Measurements from ENCODE around the gene PRMT9. TPM values are rescaled to one million over a fixed set of nuclear protein-coding genes. Genes with fewer than 3 reads are reported as not detected.

Gene PRMT9
- total RNA-seq, 1 experiment from 2014 or later: 8.6 TPM

GRCh38 chr4:147678796-147679549 lies 5.0 kb downstream of the PRMT9 start:
- H3K9me3 Mint-ChIP-seq (ENCODE audit: unreplicated experiment): no peaks in the 10 kb centered on the region
- no TSS peak for BruUV-seq (replicated peaks)
- H3K27ac Mint-ChIP-seq (ENCODE audit: unreplicated experiment): no peak overlapping the region

DNA sequence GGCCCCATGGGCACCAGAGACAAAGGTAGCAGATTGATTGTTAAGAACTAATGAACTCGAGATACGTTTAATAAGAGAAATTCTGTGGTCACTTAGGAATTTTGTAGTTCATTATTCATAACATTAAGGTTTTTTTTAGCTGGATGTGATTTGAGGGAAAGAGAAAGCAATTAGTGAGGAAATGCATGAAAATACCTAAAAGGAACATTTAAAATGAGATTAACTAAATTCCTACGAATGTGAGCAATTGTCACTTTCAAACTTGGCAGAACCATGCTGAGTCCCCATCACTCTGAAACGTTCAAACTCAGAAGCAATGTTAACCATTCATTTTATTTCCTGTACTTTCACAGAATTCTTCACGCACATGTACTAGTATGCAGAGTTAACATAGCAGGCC lies 5.9 kb downstream of the PRMT9 start:
- no peaks in the 10 kb centered on the region for H3K9me3 ChIP-seq

More at GRCh38 chr4:147678796-147679549, 5.0 kb downstream of the PRMT9 start:
- no peak overlapping the region for H3K4me3 ChIP-seq (ENCODE audit: low read depth, low read length)
- peaks cover 4% of the 10 kb centered on the region for H3K4me1 ChIP-seq
- H3K27me3 ChIP-seq (replicated peaks; ENCODE audit: control insufficient read depth, insufficient read depth, low read length): no peaks in the 10 kb centered on the region
- no peaks in the 10 kb centered on the region for H3K36me3 ChIP-seq (ENCODE audit: control insufficient read depth, insufficient read depth, low read length)
- DNase-seq: peak; percentile 33 to 52
- peak in 1 of 2 experiments; percentile 13 for TF ChIP-seq CTCF (IDR thresholded peaks at IDR 0.05; ENCODE audit: insufficient read depth in 1 of 2, low read depth in 1 of 2, low read length in 1 of 2, severe bottlenecking in 1 of 2, unreplicated experiment in 1 of 2)
- CTCF ChIA-PET: interaction anchor here (1.2 to 1.4 kb wide), 2 partner anchors 52 to 188 kb away, joined by 3 to 11 read pairs; partner anchors contain the start of gene ARHGAP10
- POLR2A ChIA-PET: no interaction called here
- no peaks in the 10 kb centered on the region for H3K9me3 ChIP-seq
- Mint-ChIP-seq H3K4me1 (ENCODE audit: low read depth, unreplicated experiment) (no peaks in the 10 kb centered on the region), H3K4me3 (ENCODE audit: unreplicated experiment) (no peak overlapping the region), H3K27me3 (ENCODE audit: insufficient read depth, unreplicated experiment) (no peaks in the 10 kb centered on the region), H3K36me3 (ENCODE audit: insufficient read depth, unreplicated experiment) (peaks cover 21% of the 10 kb centered on the region)
- intact Hi-C loops (cut with micrococcal nuclease; ENCODE audit: unreplicated experiment): no loop called here

GRCh38 chr4:147674496-147674895 lies 9.5 kb downstream of the PRMT9 start:
- ChIA-PET CTCF (no interaction called here), POLR2A (no interaction called here)
- Mint-ChIP-seq H3K4me3 (ENCODE audit: unreplicated experiment) (no peak overlapping the region), H3K27ac (ENCODE audit: unreplicated experiment) (no peak overlapping the region), H3K36me3 (ENCODE audit: insufficient read depth, unreplicated experiment) (peaks cover 24% of the 10 kb centered on the region), H3K9me3 (ENCODE audit: unreplicated experiment) (no peaks in the 10 kb centered on the region), H3K4me1 (ENCODE audit: low read depth, unreplicated experiment) (no peaks in the 10 kb centered on the region), H3K27me3 (ENCODE audit: insufficient read depth, unreplicated experiment) (no peaks in the 10 kb centered on the region)
- Histone ChIP-seq H3K4me1 (no peaks in the 10 kb centered on the region), H3K27me3 (replicated peaks; ENCODE audit: control insufficient read depth, insufficient read depth, low read length) (no peaks in the 10 kb centered on the region), H3K36me3 (ENCODE audit: control insufficient read depth, insufficient read depth, low read length) (no peaks in the 10 kb centered on the region), H3K4me3 (ENCODE audit: low read depth, low read length) (no peak overlapping the region), H3K9me3 (no peaks in the 10 kb centered on the region)
- TF ChIP-seq CTCF (IDR thresholded peaks at IDR 0.05; ENCODE audit: insufficient read depth in 1 of 2, low read depth in 1 of 2, low read length in 1 of 2, severe bottlenecking in 1 of 2, unreplicated experiment in 1 of 2): no peak
- intact Hi-C loops (cut with micrococcal nuclease; ENCODE audit: unreplicated experiment): no loop called here
- no TSS peak for BruUV-seq (replicated peaks)
- no peak for DNase-seq

More for the DNA sequence above, 5.9 kb downstream of the PRMT9 start:
- BruUV-seq (replicated peaks): no TSS peak
- H3K27me3 ChIP-seq (replicated peaks; ENCODE audit: control insufficient read depth, insufficient read depth, low read length): no peaks in the 10 kb centered on the region
- Mint-ChIP-seq H3K27me3 (ENCODE audit: insufficient read depth, unreplicated experiment) (no peaks in the 10 kb centered on the region), H3K36me3 (ENCODE audit: insufficient read depth, unreplicated experiment) (peaks cover 17% of the 10 kb centered on the region), H3K4me1 (ENCODE audit: low read depth, unreplicated experiment) (no peaks in the 10 kb centered on the region), H3K4me3 (ENCODE audit: unreplicated experiment) (no peak overlapping the region), H3K9me3 (ENCODE audit: unreplicated experiment) (no peaks in the 10 kb centered on the region), H3K27ac (ENCODE audit: unreplicated experiment) (no peak overlapping the region)
- intact Hi-C loops (cut with micrococcal nuclease; ENCODE audit: unreplicated experiment): no loop called here
- ChIA-PET POLR2A (no interaction called here), CTCF (no interaction called here)
- no peaks in the 10 kb centered on the region for H3K36me3 ChIP-seq (ENCODE audit: control insufficient read depth, insufficient read depth, low read length)
- H3K4me3 ChIP-seq (ENCODE audit: low read depth, low read length): no peak overlapping the region
- no peak for DNase-seq
- TF ChIP-seq CTCF (IDR thresholded peaks at IDR 0.05; ENCODE audit: insufficient read depth in 1 of 2, low read depth in 1 of 2, low read length in 1 of 2, severe bottlenecking in 1 of 2, unreplicated experiment in 1 of 2): no peak
- peaks cover 3% of the 10 kb centered on the region for H3K4me1 ChIP-seq
